ENCODE data around the gene CUL2. TPM values are rescaled to one million over a fixed set of nuclear protein-coding genes. Genes with fewer than 3 reads are reported as not detected.

The CUL2 gene
- polyA plus RNA-seq, 1 of the 3 experiments (the other 2 are of a cell fraction) = 13.1 TPM

DNA sequence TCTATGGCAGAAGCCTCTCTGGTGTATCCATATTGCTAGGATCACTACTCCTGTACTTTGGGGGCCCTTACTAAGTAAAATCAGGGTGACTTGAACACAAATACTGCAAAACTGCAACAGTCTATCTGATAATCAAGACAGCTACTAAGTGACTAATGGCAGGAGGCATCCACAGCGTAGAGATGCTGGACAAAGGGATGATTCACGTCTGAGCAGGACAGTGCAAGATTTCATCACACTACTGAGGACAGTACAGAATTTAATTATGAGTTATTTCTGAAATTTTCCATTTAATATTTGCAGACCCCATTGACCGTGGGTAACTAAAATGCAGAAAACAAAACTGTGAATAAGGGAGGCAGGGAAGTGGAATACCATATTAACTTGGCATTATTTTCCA lies 10.4 kb downstream of the CUL2 start (continued):
- TF ChIP-seq, protein P1, sequence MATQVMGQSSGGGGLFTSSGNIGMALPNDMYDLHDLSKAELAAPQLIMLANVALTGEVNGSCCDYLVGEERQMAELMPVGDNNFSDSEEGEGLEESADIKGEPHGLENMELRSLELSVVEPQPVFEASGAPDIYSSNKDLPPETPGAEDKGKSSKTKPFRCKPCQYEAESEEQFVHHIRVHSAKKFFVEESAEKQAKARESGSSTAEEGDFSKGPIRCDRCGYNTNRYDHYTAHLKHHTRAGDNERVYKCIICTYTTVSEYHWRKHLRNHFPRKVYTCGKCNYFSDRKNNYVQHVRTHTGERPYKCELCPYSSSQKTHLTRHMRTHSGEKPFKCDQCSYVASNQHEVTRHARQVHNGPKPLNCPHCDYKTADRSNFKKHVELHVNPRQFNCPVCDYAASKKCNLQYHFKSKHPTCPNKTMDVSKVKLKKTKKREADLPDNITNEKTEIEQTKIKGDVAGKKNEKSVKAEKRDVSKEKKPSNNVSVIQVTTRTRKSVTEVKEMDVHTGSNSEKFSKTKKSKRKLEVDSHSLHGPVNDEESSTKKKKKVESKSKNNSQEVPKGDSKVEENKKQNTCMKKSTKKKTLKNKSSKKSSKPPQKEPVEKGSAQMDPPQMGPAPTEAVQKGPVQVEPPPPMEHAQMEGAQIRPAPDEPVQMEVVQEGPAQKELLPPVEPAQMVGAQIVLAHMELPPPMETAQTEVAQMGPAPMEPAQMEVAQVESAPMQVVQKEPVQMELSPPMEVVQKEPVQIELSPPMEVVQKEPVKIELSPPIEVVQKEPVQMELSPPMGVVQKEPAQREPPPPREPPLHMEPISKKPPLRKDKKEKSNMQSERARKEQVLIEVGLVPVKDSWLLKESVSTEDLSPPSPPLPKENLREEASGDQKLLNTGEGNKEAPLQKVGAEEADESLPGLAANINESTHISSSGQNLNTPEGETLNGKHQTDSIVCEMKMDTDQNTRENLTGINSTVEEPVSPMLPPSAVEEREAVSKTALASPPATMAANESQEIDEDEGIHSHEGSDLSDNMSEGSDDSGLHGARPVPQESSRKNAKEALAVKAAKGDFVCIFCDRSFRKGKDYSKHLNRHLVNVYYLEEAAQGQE (IDR thresholded peaks at IDR 0.05; ENCODE audit: low read depth, low read length) = 0 out of 2 replicates have a peak, but pooled peaks have one; percentile 23
- TF ChIP-seq NRF1 (IDR thresholded peaks at IDR 0.05; ENCODE audit: low read depth, low read length) (no peak), PBX3 (IDR thresholded peaks at IDR 0.05) (peak; percentile 88), YY1 (IDR thresholded peaks at IDR 0.05; ENCODE audit: low read depth) (no peak)

DNA sequence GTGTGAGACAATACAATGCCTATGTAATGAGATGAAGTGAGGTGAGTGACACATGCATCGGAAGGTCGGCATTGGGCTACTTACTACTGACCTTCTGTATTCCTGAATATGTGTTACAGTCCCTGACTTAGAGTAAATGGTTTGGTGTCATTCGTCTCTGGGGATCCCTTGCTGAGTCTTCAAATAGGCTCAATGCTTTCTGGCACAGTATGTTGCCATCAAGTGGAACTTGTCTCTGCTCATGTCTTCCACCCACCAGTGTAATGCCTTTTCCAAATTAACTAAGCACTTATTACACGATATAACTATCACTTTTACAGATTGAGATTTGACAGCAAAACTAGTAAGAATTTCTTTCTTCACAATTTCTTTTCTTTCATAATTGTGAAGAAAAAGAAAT lies 10.9 kb downstream of the CUL2 start:
- ChIA-PET CTCF (interaction anchor here (1.5 kb wide), 1 partner anchor 11 kb away, joined by 6 read pairs; the partner anchor contains the start of gene CUL2), POLR2A (no interaction called here)
- H3K36me3 ChIP-seq (replicated peaks in 1 of 2; ENCODE audit: control insufficient read depth in 1 of 2, insufficient read depth in 2 of 2, low read length in 1 of 2) = peaks cover 0 to 8% of the 10 kb centered on the region in 2 experiments
- peaks cover 0 to 7% of the 10 kb centered on the region in 2 experiments; a peak in 1 of 4 replicates for H3K4me1 ChIP-seq (ENCODE audit: control insufficient read depth in 1 of 2, insufficient read depth in 2 of 2, low read depth in 1 of 2, low read length in 1 of 2)
- peak overlapping the region; percentile 4; the same call in 1 of the 2 replicates for H3K9ac ChIP-seq
- H3K27ac ChIP-seq (ENCODE audit: low read depth in 2 of 2, low read length in 1 of 2) = peak overlapping the region; percentile 28 to 75; a peak in 2 of 4 replicates
- peak overlapping the region in 1 of 2 experiments; percentile 6; a peak in 1 of 4 replicates for H3K4me3 ChIP-seq (ENCODE audit: low read depth in 2 of 2, low read length in 1 of 2)
- H3K79me2 ChIP-seq (ENCODE audit: insufficient read depth) = peaks cover 82% of the 10 kb centered on the region
- H3K9me3 ChIP-seq = peaks cover 7% of the 10 kb centered on the region; the same call in 1 of the 2 replicates
- H2AFZ ChIP-seq (ENCODE audit: low read depth) = no peak overlapping the region
- H3K4me2 ChIP-seq = peak overlapping the region; percentile 54
- 66% methylated on average over 4 of the region's 4 CpGs for WGBS (ENCODE audit: low lambda C conversion rate)
- H3F3A ChIP-seq (replicated peaks; ENCODE audit: insufficient read depth) = peaks cover 24% of the 10 kb centered on the region
- H3K9me2 ChIP-seq = no peaks in the 10 kb centered on the region
- no peaks in the 10 kb centered on the region for H4K20me1 ChIP-seq (ENCODE audit: insufficient read depth)
- no peaks in the 10 kb centered on the region for H3K27me3 ChIP-seq (ENCODE audit: insufficient read depth)
- no peak for DNase-seq
- TF ChIP-seq JUND (IDR thresholded peaks at IDR 0.05) = no peak
- TF ChIP-seq ELF1 (IDR thresholded peaks at IDR 0.05) = no peak
- no peak for TF ChIP-seq RAD21 (IDR thresholded peaks at IDR 0.05; ENCODE audit: low read length)
- no peak for TF ChIP-seq RCOR1 (IDR thresholded peaks at IDR 0.05; ENCODE audit: low read length)
- no peak for TF ChIP-seq MEF2A (IDR thresholded peaks at IDR 0.05; ENCODE audit: borderline replicate concordance, low read depth)
- TF ChIP-seq PBX3 (IDR thresholded peaks at IDR 0.05) = no peak
- TF ChIP-seq SIN3A (IDR thresholded peaks at IDR 0.05; ENCODE audit: borderline replicate concordance, low read depth, low read length) = no peak
- TF ChIP-seq FOSL2 (IDR thresholded peaks at IDR 0.05; ENCODE audit: borderline replicate concordance, low read depth) = no peak
- no peak for TF ChIP-seq FOXM1 (IDR thresholded peaks at IDR 0.05; ENCODE audit: low read depth)
- TF ChIP-seq TAF1 (IDR thresholded peaks at IDR 0.05; ENCODE audit: borderline replicate concordance, low read depth, low read length) = no peak
- TF ChIP-seq, protein P2, sequence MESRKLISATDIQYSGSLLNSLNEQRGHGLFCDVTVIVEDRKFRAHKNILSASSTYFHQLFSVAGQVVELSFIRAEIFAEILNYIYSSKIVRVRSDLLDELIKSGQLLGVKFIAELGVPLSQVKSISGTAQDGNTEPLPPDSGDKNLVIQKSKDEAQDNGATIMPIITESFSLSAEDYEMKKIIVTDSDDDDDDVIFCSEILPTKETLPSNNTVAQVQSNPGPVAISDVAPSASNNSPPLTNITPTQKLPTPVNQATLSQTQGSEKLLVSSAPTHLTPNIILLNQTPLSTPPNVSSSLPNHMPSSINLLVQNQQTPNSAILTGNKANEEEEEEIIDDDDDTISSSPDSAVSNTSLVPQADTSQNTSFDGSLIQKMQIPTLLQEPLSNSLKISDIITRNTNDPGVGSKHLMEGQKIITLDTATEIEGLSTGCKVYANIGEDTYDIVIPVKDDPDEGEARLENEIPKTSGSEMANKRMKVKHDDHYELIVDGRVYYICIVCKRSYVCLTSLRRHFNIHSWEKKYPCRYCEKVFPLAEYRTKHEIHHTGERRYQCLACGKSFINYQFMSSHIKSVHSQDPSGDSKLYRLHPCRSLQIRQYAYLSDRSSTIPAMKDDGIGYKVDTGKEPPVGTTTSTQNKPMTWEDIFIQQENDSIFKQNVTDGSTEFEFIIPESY (IDR thresholded peaks at IDR 0.05; ENCODE audit: borderline replicate concordance, low read depth) = no peak
- no peak for TF ChIP-seq EZH2phosphoT487 (IDR thresholded peaks at IDR 0.05; ENCODE audit: borderline replicate concordance, low read depth)
- TF ChIP-seq, protein P1 (IDR thresholded peaks at IDR 0.05; ENCODE audit: low read depth, low read length) = no peak
- TF ChIP-seq SMC3 (IDR thresholded peaks at IDR 0.05; ENCODE audit: low read depth, low read length) = no peak
- no peak for TF ChIP-seq CTCF (IDR thresholded peaks at IDR 0.05)

Measured in SK-N-SH (cell line).